SW 1271 (cell line): ENCODE data around the gene ERCC6L2.

ENCODE experiments used
- DNase-seq, 2 experiments: peaks; one replicate each; lab custom pipeline; 2025; lab: John Stamatoyannopoulos, UW

The ERCC6L2 gene, protein sequence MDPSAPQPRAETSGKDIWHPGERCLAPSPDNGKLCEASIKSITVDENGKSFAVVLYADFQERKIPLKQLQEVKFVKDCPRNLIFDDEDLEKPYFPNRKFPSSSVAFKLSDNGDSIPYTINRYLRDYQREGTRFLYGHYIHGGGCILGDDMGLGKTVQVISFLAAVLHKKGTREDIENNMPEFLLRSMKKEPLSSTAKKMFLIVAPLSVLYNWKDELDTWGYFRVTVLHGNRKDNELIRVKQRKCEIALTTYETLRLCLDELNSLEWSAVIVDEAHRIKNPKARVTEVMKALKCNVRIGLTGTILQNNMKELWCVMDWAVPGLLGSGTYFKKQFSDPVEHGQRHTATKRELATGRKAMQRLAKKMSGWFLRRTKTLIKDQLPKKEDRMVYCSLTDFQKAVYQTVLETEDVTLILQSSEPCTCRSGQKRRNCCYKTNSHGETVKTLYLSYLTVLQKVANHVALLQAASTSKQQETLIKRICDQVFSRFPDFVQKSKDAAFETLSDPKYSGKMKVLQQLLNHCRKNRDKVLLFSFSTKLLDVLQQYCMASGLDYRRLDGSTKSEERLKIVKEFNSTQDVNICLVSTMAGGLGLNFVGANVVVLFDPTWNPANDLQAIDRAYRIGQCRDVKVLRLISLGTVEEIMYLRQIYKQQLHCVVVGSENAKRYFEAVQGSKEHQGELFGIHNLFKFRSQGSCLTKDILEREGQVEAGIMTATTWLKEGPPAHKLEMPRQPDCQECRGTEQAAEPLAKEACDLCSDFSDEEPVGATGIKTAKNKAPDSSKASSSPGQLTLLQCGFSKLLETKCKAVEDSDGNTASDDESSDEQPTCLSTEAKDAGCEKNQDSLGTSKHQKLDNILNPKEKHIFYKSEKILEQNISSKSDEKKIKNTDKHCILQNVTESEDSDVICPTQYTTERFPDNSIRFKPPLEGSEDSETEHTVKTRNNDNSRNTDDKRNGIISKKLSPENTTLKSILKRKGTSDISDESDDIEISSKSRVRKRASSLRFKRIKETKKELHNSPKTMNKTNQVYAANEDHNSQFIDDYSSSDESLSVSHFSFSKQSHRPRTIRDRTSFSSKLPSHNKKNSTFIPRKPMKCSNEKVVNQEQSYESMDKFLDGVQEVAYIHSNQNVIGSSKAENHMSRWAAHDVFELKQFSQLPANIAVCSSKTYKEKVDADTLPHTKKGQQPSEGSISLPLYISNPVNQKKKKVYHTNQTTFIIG (N-terminal part only)

DNA sequence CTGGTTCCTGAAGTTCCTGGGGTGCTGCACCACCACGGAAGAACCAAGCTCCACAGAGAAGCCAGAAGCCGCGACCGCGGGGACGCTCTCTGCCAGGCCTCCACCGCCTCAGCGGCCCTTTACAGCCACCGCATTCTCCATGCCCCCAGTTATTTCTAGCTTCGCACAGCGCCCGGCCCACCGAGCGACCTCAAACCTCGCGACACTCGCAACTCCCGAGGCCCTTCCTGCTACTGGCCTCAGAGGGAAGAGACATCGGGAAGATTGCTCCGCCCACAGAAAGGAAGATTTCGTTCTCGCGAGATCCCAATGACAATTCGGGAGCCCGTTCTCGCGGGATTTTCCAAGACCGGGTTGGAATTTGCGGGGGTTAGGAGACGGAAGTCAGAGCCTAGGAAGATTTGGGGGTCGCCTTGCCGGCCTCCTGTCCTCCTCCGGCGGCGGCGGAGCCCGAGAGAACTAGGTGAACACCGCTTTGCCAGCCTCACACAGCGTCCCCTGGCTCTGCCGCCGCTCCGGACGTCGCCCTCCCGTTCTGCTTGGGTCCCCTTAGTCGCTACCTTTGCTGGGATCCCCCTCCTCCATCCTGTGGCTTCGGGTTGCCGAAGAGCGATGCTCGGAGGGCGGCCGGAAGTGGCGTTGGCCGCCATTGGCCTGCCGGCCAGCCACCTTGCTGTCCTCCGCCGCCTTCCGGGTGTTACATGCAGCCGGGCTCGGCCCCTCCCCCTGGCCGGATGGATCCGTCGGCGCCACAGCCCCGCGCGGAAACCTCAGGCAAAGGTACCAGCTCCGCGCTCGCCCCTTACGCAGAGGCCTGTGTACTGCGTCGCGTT, at the start of gene ERCC6L2:
Gene ERCC6L2 (plus strand): TSS at position 387 of the 833 bp plus-strand sequence. CDS start 348 bp downstream, at position 735.
- peak; percentile 98 to 99 for DNase-seq

DNA sequence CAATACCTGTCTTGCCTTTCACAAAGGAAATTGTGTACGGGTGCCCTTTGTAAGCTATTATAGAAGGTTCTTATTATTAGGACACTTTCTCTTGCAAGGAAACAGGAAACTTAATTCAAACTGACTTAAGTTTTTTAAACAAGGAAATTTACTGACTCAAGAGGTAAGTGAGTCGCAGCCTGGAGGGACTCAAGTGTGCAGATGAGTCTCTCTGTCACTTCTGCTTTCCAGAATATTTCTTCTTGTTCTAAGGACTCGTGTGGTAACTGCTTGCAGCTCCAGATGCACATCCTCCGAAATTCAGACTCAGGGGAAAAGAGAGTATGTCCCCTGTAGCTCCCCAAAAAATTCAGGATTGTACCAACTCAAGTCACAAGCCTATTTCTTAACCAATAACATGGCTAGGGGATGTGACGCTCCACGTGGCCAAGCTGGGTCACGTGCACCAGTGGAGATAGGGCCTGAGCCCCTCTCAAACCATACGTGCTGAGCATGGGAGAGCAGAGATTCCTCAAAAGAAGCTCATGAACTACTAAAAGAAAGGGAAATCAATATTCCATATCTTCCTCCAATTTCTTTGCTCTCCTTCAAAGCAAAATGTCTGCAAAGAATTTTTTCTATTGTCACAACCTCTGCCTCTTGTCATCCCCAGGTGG, 49.2 kb upstream of the ERCC6L2 start:
- DNase-seq = no peak

DNA sequence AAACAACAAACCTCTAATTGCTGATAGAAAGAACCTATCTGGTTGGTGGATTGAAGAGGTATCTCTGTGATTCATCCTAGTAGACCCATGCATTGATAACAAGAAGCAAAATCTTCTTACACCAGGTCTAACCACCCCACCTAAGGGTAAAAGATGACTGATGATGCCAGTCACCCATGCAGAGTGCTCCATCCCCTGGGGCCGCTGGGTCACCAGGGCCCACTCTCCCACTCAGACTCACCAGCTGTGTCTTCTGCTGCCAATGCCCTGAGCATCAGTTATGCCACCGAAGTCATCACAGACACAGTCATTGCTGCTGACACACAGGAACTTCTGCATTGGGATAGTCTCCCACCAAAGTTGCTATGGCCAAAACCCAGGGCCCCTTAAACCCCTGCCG, 44.7 kb upstream of the ERCC6L2 start:
- no peak for DNase-seq

DNA sequence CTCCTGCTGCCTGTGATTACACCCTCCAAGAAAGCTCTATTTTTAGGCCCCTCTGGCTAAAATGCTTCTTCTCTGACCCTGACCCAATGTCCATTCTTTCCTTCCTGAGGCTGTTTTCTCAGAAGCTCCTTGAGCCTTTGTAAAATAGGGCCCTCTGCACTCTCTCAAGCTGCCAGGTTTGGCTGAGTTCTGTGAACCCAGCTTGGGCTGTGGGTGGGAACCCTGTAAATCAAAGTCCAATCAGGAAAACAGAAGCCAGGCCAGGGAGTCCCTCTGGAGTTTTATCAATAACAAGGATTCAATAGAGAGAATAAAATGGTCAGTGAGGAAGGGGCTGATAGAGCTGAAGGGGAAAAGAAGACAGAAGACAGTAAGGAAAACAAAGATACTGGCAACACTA, 43.7 kb upstream of the ERCC6L2 start:
- no peak for DNase-seq

DNA sequence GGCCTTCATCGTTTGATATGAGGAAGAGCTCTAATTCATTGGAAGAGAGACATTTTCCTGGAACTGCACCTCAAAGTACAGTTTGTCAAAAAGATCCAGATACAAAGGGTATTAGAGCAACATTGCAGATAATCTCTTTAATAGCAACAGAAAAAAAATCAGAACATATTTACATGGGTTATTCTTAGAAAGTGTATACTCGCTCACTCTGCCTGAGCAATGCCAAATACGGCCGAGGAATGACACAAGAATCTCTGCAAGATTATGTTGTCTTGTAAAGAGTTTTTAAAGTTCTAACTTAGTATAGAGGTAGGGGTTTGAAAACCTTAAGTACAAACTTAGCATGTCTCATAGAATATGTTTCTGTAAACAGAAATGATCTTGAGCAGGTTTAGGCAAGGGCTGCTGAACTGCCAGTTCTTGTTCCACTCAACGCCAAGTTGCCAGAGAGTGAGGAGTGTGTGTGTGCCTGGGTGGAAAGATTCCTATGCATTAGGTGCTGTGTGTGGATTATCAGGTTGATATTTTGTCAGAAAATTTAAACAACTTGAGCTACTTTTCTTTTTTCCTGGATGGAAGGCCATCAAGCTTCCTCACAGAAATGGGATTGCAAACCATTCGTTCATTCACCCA, 41.8 kb upstream of the ERCC6L2 start:
- no peak for DNase-seq

DNA sequence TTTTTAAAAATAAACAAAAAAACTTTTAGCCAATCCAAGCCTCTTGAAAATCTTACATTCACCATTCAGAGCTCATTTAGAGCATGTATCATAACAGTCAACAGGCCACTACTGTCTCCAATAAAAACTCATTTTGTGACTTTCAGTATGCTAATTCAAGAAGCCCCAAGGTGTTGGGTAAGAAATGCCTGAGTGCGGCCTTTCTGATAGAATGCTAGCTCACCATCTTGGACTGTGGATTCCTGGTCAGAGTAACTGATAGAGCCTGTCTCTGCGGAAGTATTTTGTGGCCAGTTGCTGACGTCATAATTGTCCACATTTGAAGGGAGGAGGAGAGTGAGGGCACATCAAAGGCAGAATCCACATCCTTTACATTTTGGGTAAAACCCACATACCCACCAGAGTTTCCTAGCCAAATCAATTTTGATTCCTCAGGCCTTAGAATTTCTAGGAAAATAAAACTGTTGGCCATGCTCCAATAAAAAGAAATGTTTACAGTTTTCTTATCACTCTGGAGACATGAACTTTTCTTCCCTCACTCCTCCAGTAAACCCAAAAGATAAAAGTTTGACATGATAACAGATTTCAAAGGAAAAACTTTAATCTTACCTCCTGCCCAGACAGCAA, 41.1 kb upstream of the ERCC6L2 start:
- no peak for DNase-seq

DNA sequence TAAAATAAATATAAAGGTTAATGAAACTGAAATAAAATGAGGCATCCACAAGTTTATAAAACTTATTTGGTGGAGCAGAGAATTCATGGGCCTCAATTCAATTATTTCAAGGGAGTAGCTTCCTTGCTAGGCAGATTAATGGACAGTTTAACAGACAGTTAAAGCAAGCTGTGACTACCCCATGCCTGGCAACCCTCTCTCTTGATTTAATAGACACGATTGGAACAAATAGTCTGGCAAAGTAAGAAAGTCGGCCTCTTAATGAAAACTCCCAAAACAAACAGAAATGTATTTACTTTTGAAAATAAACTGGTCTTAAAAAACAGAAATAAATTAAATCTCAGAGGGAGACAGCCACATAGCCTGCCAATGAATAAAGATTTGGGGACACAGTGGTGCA, 40.1 kb upstream of the ERCC6L2 start:
- no peak for DNase-seq

DNA sequence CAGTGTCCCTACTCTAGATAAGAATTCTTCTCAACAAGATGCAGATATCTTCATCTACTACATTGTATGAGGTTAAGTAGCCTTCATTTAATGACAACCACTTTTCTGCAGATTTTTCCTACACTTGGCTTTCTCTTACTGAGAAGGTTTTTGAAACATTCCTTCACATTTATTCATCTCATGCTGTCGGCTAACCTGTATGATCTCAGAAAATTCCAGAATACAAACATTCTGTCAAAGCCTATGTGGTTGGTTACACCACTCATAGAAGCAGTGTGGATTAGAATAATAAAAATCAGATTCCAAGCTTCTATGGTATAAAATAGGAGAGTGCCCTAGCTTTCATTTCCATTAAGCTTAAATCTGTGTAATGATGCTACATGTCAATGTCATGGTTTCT, 39.4 kb upstream of the ERCC6L2 start:
- no peak for DNase-seq

DNA sequence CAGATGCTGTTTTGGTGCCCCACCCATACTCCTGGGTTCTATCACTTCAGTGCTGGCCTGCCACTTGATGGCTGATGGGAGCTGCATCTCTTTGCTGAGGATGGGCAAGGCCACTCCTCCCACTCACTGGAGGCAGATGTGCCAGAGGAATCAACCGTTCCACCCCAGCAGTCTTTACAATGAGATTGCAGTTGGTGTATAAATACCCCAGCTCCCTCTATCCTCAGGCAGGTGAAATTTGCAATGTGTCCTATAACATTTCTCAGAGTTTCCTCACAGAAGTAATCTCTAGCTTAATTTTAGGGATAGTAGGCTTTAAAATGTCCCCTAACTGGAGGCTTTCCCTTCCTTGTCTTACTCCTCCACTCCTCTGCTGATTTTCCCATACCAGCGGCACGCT, 36.5 kb upstream of the ERCC6L2 start:
- no peak for DNase-seq

DNA sequence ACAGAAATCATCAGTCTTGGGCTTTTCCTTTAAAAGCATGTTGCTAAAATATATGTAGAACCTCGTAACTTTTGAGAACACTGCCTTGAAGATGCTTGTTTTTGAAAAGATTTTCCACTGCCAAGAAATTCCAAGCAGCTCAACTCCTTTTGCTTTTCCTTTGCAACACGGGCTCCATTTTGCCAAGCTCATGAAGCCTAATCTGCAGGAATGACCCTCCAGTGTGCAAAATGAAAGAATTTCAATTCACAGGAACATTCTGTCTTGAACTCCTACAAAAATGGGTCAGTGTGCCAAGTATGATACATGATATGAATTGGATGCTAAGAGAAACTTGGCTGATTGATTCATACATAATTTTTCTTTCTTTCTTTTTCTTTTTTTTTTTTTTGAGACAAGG, 35.4 kb upstream of the ERCC6L2 start:
- DNase-seq = no peak

DNA sequence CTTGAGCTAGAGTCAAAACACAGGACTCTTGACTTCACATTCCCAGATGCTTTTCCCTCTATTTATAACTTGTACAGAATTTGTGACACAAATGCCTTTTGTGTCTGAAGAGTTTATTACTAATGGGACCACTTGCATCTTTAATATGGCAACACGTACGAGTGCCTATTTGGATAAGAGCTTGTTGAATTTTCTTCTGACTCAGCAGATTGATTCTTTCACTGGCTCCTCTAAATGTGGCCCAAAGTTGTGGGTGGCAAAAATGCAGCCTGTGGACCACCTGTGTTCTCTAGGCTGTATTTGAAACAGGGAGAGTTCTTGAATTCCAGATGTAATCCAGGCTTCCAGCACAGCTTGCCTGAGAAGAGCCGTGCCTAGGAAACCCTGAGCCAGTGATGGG, 34.1 kb upstream of the ERCC6L2 start:
- DNase-seq = no peak

DNA sequence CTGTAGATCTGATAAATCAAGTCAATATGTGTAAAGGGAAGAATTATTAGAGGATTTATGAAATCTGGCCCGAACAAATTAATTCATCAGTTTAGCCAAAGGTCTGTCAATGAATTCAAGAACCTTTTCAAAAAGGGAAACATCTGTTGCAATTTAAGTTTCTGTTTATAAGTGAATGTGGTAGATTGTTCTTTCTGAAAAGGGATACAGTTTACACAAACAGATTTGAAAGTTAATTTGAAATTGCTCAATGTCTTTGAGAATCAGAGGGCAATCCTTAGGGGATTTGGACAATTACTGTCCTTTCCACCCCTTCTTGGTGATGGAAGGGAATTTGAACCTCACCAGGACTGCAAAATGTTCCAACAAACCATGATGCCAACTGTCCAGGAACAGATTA, 29.7 kb upstream of the ERCC6L2 start:
- DNase-seq = no peak

DNA sequence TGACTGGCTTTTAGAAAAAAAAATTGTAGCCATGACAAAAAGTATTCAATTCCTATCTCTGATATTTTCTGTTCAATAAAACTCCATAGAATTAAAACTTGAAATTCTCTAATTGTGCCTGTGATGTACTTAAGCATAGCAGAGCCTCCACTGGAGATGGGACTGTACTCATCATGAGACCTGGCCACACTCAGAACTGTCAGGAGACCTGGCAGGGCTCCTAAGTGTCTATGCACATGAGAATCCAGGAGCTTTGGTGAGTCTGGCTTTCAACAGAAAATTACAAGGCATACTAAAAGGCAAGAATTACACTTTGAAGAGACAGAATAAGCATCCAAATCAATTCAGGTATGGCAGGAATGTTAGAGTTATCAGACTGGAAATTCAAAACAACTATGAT, 26.7 kb upstream of the ERCC6L2 start:
- no peak for DNase-seq

DNA sequence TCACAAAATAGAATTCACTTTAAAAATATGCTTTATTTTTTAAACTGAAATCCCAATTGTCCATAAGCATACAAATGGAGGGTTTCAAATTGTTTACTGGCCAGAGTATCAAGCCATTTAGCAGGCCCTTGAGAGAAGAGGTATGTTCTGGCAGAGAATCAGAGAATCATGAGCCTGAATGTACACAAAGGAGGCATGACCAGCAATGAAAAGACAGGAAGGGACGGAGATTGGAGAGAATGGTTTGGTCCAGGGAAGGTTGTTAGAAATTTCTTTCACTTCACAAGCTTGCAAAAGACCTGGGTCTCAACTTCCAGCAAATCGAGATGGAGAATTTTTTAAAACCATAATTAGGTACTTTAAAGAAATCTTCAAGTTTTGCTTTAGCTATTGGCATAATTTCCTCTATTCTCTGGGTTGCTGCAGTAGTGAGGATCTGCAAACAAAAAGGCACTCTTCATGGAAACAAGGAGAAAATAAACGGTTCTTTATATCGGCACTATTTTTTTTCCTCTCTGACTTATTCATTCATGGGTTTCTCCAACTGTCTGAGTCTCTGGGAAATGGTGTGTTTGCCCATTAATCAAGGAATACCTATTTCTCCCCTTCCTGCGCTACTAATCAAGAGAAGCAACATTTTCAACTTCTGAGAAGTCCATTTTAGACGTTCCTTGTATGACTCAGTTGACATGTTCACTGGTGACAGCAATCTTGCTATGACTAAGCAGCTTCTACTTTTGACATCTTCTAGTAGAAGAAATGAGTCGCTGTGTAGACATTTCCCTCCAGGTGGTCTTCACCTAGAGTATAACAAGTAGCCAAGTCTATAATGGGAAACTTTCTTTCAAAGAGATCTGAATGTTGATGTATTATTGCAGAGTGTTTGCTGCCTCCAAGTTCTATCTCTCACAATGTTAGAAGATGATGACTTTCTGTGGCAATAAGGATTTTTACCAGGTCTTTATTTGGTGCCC, 23.1 kb upstream of the ERCC6L2 start:
- peak; percentile 24 to 65 for DNase-seq

DNA sequence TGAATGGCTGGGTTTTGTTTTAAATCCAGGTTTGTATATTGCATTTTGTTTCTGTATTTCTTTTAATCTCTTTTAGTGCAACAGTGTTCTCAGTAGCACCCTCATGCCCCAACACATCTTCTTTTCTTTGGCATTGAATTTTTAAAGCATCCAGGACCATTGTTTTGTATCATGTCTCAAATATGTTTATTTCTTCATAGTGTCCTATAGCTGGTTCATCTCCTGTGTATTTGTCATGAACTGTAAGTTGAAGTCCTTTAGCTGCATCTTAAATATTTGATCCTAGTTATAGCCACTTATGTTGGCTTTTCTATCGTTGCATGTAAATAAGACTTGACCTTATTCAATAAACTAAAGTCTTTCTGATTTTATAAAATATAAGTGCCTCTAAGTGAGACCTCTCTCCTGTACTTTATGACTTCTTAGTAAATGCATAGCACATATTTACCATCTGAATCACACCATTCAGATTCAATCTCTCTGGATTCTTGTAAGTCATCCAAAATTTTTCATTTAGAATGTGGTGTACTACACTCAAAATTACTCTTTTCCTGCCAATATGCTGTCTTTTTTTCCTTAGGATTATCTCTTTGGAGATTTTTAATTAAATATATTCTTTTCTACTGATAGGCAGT, 21.0 kb upstream of the ERCC6L2 start:
- peak; percentile 14 to 57 for DNase-seq

DNA sequence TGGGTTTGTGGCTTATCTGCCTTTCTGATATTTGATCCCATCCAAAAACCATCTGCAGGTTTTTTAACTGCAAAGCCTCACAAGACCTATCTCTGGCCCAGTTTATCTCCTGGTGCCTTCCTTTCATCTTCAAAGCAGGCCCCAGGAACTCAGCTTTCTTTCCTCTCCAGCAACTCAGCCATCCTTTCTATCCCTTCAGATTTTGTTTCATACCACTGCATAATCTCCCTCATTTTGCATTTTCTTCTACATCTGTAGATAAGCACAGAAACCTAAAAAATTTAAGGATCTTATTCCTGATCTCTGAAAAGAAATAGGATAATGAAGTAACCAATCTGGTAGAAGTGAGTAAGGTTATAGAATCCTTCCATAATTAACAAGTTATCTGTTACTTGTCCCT, 19.5 kb upstream of the ERCC6L2 start:
- DNase-seq = no peak

DNA sequence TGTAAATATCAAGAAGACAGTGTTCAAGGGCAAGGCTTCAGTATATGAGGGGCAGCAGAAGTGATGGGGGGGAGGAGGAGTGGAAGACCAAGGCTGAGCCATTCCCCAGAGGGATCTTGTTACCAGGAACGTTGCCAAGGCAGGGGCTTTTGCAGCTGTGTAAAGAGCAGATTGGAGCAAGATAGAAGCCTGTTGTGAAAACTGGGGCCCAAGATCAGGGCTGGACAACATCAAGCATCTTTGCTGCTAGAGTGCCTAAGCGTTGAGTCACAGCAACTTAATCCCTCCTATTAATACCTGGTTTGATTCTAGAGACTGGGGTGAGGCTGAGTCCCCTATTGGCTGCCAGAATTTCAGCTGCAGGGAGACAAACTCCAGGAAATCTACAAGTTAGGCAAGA, 18.4 kb upstream of the ERCC6L2 start:
- no peak for DNase-seq

DNA sequence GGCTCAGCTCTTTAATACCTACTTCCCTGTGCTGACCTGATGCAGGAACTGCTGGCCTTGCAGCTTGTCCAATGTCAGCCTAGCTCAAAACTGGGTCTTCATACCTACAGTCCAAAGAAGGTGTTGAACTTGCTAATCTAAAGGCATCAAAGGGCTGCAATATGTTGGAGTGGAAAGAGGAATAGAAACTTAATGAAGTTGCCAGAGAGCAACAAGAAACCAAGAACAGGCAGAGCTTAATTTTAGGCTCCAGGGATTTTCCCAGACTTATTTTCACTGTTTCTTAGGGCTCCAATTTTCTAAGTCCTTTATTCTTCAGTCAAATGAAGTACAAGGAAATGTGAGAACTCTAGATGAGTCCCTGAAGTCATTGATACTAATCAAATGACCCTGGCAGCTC, 17.6 kb upstream of the ERCC6L2 start:
- no peak for DNase-seq
